Activated CD4-positive, CD25-positive, alpha-beta regulatory T cell treated with anti-CD3 and anti-CD28 coated beads, Interleukin-2, amount 50 U/mL, for 16 hours (primary cell): ENCODE data around the gene HPSE2.
"Not testable (repeated sequence)": the region's sequence is repeated elsewhere in the genome, so short reads cannot be mapped to it uniquely, and the experiment has no call there.

ENCODE experiments used
- DNase-seq: peaks from one replicate; pipeline ENCODE4 v3.0.0-alpha.2; 2020; ENCODE audit warnings: low read depth, low spot score

HPSE2 gene

DNA sequence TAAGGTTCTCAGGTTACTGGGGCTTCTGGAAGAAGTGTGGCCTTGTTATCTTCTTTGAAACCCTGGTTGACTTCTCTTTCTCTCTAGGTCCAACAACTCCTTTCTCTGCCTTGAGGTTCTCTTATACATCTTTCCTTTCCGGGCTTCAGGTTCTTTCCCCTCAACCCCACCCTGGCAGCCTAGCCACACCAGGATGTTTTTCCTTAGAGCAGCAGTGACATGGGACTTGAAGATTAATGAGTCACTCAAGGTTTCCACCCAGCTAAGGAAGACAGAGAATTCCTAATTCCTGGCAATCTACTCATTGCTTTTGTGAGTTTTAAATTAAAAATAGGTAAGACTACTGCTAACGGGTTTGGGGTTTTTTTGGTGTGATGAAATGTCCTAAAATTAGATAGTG, 667.1 kb downstream of the HPSE2 start:
- no peak for DNase-seq

DNA sequence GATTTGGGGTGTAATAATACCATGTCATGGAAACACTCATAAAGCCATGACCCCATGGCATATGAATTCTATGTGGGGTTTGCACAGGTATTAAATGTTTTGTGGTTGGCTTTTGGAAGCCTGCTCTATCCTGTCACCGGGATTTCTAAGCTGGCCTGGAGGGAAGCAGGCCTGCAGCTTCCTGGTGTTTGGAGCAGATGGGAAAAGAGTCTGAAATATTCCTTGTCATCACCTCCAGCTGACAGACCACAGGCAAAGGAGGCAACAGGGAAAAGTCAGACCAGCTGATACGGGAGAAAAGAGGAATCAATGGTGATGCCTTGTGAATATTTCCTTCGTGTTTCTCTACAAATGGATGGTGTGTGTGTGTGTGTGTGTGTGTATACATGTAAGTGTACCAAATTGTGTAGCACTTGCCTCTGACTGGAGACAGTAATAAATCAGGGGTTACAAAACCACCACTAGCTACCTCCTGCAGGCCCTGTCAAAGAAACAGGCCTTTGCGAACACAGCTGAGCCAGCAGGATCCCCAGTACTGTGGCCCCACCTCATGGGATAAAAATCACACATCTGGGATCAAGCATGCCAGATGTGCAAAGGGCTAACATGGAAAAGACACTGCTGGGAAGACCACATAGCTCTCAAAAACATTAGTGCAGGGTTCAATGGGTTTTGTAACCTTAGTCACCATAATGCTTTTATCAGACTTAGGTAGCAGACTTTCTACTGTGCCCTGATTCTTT, 668.1 kb downstream of the HPSE2 start:
- DNase-seq = no peak

DNA sequence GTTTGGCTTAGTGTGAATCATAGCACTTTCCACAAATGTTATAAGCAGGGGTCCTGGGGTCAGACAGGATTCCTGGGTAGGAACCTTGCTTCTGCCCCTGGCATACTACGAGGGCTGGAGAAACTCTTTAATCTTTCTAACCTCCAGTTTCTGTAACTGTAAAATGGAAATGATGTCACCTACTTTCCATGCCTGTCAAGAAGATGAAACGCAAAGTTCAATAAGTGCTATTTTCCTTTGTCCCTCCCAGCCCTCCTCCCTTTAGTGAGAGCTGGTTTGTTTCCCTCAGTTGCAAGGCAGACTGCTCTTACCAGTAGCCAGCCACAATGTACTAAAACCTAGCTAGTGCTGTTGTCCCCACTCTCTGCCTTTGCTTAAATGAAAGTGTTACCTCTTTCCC, 671.8 kb downstream of the HPSE2 start:
- no peak for DNase-seq

DNA sequence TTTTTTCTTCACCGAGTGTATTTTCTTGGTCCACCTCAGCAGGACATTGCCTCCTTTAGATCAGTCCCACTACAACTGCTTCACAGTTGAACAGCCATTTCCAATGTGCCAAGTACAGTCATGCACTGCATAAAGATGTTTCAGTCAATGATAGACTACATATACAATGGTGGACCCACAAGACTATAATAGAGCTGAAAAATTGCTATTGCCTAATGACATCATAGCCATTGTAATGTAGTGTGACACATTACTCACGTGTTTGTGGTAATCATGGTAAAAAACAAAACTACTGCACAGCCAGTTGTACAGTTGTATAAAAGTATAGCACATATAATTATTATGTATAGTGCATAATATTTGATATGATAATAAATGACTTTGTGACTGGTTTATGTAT, 675.1 kb downstream of the HPSE2 start:
- DNase-seq = no peak

DNA sequence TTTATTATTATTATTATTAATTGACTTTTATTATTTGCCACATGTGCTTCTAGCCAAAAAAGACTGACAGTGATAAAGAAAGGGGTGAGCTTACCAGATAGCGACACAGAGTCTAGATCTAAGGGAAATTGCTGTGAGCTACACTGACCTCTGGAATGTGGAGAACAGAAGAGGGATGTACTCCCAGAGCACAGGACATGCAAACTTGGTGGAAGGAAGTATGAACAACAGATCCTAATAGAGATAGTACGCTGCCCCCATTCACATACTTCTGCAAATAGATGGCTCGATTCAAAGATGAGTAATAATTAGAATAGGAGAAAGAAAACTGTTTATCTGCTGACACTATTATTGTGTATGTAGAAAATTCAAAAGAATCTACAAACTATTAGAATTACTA, 679.6 kb downstream of the HPSE2 start:
- no peak for DNase-seq

DNA sequence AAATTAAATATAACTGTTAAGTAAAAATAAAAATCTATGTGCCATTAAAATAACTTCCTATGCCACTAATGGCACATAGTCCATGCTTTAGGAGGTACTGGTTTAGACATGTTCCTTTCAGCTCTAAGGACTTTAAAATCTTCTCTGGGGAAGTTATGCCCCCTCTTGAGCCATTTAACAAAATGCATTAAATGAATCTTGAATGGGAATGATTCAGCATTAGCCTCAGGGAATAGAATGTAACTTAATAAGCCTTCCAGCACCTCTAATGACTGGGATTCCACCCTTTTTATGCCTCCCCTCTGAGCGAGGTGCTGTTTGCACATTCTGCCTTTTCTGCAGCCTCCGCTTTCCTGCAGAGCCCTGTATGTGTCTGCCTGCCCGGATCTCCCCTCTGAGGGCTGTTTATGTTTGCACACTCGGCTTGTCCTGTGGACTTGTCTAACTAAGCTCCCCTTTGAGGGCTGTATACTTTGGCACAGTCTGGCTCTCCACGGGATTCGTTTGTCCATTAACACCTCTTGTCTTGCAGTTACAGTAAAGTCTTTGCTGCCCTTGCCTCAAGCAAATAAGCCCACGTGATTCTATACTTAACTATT, 680.5 kb downstream of the HPSE2 start:
- DNase-seq = no peak

DNA sequence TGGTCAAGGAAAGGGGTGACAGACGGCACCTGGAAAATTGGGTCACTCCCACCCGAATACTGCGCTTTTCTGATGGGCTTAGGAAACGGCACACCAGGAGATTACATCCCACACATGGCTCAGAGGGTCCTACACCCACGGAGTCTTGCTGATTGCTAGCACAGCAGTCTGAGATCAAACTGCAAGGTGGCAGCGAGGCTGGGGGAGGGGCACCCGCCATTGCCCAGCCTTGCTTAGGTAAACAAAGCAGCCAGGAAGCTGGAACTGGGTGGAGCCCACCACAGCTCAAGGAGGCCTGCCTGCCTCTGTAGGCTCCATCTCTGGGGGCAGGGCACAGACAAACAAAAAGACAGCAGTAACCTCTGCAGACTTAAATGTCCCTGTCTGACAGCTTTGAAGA, 694.1 kb downstream of the HPSE2 start:
- not testable (repeated sequence) for DNase-seq

- DNase-seq = no peak
Observed at GRCh38 chr10:98539578-98539977, 696.1 kb downstream of the HPSE2 start.

DNA sequence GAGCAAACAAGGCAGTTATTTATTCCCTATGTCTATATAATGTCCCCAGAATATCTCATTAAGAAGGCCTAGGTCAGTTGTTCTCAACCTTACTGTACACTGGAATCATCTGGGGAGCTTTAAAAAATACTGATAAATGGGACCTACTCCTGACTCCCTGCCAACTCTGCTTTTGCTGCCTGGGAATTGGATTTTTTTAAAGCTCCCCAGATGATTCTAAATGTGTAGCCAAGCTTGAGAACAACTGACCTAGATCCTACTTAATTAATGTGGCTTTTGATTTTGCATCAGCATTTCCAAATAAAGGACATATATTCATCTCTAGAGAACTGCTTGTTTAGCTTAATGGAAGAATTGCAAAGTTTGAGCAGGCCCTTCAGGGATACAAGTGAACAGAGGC, 697.2 kb downstream of the HPSE2 start:
- DNase-seq = no peak

DNA sequence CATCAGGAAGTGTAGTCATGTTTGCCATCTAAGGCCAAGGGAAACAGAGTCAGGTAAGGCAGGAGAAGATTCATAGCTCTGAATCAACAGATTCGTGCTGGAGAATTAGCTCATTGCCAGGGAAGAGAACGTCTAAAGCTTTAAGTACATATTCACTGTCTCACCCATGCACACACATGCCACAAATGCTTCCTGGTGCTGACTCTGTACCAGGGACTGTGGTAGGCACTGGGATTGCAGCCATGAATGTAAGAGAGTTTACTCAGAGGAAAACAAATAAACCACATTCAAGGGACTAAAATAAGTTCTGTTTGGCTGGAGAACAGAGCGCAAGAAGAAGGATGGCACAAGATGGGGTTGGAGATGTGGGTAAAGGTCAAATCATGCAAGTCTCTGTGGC, 699.1 kb downstream of the HPSE2 start:
- DNase-seq = no peak

DNA sequence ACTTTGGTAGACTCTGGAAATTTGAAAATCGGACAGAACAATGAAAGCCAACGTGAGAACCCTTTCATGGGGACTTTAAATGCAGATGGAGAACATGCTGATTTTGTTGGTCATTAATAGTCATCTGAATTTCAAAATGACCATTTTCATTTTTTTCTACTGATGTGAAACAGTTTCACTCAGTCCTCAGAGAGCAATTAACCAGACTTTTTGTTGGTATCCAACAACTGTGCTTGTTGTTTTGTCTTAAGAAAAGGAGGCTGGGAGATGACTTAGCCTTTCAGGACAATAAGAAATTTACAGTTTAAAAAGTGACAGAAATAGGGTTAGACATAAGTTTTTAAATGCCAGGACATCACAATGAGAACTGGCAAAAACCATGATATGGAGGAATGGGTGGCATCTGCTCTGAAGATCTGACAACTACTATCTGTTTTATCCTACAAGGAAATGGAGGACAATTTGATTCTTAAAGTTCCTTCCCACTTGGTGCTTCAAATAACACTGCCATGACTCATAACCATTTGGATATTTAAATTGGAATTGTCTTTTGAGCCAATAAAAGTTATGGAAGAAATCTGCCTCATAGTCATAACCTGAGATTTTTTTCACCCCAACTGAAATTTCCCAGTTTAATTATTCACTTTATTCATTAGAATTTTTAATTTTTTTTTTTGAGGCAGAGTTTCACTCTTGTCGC, 701.8 kb downstream of the HPSE2 start:
- DNase-seq = no peak

DNA sequence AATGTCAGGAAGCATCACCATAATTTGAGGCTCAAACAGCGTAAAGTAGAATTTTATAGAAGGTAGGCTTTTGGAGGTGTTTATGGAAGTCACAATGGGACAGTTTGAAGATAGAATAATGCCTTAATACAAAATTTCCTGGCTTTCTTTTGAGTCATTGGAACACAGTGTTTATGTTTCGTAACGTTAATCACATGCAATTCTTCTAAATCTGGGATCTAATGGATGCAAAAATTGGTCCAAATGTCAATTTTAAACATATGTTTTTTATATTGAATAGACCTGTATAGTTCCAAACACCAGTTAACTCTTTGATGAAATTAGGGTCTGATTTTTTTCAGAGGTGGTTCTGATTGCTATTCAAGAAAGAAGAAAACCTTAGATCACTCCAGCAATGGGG, 702.4 kb downstream of the HPSE2 start:
- no peak for DNase-seq

DNA sequence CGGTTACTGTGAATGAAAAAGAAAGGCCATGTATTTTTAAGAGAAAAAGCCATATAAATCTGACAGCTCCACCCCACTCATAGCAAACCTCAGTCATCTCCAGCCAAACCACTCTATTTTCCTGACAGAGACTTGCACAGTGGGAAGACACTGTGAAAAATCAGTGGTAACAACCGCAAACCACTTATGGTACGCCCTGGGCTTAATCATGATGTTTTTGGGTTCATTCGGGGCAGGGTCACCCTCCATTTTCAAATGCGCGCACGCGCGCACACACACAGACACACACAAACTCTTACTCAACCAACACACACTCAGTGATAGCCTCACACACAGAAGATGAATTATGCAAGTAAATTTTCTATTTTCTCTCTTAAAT, 706.9 kb downstream of the HPSE2 start:
- no peak for DNase-seq

- no peak for DNase-seq
Observed at GRCh38 chr10:98528166-98528804, 707.4 kb downstream of the HPSE2 start.

DNA sequence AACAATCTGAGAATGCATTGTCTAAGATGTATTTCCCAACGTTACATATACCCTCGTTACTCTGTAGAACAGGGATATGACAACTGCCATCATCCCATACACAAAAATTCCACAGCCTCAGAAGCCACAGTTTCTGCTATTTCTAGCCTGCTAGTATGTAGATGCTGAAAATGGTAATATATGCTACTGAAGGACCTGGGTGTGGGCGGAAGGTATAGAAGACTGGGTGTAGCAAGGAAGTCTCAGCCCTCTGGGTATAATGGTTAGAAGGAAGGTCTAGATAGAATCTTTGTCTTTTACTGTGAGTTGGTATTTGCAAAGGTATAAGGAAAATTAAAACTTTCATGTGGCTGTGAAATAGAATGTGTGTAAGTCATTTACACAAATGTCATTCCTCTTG, 709.7 kb downstream of the HPSE2 start:
- no peak for DNase-seq

DNA sequence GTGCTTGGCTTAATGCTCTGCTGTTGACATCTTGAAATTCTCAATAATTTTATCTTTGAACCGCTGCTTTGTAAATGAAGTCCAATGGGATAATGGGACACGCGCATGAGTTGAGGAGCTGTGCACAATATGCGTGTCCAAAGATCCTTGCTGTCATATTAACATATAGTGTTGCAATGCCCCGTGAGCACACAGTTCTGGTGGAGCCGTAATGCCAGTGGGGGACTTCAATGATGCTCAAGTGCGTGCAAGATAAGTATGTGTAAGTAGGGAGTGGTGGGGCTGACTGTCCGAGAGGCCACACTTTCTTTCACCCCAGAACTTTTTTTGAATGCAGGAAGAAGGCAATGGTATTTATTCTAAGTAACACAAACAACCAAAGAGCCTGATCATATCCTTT, 711.5 kb downstream of the HPSE2 start:
- no peak for DNase-seq

DNA sequence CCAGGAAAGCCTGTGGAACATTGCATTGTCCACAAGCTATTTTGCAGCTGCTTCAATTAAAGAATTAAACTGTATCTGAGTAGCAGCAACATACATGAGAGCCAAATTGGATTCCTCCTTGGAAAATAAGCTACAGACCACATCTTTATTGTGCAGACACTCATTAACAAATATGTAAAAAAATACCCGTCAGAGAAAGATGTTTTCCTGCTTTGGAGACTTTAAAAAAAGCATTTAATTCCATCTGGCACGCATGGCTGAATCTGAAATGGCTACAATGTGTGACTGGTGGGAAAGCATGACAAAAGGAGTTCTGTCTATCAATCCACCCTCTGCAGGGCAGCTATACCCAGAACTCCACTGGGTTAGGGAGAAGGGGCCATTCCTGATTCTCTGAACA, 715.8 kb downstream of the HPSE2 start:
- no peak for DNase-seq

- DNase-seq = no peak
Observed at GRCh38 chr10:98517672-98518071, 718.0 kb downstream of the HPSE2 start.

- no peak for DNase-seq
Observed at GRCh38 chr10:98516352-98516751, 719.3 kb downstream of the HPSE2 start.

DNA sequence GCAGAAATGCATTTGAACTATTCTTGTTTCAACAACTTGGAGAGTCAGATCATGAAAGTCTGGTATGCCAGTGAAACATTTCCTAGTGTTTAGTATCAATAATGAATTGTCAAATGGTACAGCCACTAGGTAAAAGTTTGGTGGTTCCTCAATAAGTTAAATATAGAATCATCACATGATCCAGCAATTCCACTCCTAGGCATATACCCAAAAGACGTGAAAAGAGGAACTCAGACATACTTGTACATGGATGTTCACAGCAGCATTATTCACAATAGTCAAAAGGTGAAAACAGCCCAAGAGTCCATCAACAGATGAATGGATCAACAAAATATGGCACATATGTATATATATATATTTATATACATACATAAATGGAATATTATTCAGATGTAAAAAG, 721.9 kb downstream of the HPSE2 start:
- DNase-seq = no peak

DNA sequence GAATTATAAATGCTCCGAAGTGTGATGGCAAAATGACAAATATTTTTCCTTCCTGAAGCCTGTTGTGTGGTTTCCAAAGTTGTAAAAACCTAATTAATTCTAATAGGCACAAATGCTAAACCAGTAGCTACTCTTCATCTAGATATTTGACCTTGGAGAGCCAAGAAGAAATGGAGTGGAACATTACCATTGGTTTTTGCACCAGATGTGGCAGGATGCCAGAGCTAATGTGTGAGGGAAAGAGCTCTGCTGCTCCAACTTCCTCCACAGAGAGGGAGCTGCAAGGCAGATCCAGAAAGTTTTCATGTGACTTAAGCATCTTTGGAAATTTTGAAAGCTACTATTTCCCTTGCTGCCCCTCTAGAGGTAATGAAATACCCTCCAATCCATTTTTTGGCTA, 723.8 kb downstream of the HPSE2 start:
- DNase-seq = no peak

DNA sequence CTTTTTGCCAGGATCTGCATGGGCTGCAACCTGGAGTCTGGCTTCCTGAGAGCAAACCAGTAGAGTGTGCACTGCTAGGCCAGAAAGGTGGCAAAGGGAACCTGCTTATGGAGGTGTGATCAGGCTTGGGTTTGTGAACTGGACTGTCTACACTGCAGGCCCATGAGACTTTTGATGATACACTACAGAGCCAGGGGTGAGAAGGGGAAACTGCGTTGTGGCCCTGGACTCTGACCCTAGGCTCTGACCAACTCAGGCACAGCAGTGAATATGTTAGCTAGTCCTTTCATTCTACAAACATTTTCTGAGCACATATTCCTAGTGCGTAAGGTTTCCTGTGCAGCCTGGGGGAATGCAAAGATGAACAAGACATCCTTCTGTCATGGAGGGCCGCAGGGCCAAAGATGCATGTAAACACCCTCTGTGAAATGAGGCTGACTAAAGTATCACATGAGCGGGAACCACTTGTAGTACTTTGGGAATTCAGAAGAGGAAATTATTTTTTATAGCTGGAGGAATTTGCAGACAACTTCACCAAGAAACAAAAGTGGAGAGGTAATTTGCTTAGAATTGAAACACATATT, 725.1 kb downstream of the HPSE2 start:
- DNase-seq = no peak
